Left hindlimb (tissue), 1 donor: ENCODE results near the gene ADH6.
"Not testable (repeated sequence)": the region's sequence is repeated elsewhere in the genome, so short reads cannot be mapped to it uniquely, and the experiment has no call there.

Experiments
- DNase-seq: peaks from one replicate; pipeline ENCODE4 v3.0.0-alpha.2; 2018

Gene ADH6

DNA sequence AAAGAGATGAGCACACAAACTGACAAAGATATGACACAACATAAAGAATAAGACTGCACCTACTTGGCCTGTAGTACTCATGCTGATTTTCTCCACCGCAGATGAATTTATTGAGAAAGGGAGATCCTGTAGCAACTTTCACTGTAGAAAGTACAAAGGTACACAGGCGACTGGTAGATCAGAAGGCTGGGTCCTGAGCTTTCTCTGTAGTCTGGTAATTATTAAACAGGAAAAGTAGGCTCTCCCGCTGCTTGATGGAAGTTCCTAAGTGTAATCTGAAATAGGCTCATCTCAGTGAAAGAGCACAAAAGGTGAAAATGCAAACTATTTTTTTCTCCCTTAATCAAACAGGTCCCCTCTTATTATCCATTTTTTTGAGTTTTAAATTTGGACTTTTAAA, at the start of gene ADH6:
Gene ADH6 (minus strand): TSS at position 175 of the 400 bp plus-strand sequence. CDS start 94 bp downstream, at position 81.
- DNase-seq: no peak

DNA sequence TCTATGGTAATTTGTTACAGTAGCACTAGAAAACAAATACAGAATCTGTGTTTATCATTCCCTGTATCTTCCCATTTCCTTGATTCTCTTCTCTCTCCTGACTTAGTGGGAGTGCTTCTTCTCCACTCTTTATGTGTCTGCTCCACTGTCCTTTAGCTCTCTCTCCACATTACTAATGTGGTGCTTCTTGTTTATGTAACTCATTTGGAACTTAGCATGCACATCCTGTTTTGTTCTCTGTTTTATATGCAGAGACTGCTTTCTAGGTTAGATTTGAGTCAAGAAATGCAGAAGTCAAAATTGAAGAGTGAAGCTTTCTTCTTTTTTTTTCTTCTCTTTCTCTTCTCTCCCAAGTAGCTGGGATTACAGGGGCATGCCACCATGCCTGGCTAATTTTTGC, 45.9 kb upstream of the ADH6 start:
- DNase-seq: no peak

DNA sequence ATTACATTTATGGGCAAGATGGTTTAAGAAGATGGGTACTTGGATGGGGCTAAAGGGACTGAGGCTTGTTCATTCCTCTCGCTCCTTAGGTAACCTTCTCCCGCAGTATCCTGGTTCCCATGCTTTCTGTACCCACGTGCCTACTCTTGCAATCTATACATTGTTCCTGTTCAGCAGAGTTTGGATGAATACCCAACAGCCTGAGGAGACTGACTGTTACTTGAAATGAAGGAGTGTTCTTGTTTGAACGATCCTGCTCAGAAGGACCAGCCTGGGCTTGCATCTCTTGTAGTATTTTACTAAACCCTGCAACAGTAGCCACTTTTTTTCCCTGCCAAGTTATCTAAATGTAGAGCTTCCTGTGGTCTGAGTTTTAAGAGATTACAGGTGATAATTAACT, 33.7 kb upstream of the ADH6 start:
- no peak for DNase-seq

DNA sequence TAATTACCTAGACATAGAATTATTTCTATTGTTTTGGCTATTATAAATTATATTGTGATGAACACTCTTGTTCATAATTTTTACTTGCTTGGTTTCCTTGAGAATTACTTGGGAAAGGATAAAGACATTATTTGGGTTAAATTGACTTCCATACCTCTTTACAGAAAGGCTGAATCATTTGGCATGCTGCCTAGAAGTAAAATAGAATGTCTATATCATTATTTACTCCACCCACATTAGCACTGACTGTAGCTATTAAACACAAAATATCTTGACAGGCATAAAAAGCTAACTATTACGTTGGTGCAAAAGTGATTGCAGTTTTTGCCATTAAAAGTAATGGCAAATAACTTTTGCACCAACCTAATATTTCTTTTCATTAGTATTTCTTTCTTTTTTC, 29.7 kb upstream of the ADH6 start:
- no peak for DNase-seq

DNA sequence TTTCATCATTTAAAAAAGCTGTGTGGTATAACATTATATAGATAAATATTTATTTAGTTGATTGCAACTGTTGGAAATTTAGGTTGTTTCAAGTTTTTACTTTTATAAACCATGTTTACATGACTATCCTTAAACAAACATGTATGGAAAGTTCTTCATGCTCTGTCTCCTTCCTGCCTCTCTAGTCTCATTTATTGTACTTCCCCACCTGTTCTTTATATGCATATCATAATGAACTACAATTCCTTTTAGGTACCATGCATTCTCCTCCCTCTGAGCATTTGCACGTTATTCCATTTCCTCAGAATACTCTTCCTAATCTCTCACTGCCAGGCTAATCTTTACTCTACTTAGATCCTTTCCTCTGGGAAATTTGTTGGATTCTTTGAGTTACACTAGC, 16.9 kb upstream of the ADH6 start:
- no peak for DNase-seq

DNA sequence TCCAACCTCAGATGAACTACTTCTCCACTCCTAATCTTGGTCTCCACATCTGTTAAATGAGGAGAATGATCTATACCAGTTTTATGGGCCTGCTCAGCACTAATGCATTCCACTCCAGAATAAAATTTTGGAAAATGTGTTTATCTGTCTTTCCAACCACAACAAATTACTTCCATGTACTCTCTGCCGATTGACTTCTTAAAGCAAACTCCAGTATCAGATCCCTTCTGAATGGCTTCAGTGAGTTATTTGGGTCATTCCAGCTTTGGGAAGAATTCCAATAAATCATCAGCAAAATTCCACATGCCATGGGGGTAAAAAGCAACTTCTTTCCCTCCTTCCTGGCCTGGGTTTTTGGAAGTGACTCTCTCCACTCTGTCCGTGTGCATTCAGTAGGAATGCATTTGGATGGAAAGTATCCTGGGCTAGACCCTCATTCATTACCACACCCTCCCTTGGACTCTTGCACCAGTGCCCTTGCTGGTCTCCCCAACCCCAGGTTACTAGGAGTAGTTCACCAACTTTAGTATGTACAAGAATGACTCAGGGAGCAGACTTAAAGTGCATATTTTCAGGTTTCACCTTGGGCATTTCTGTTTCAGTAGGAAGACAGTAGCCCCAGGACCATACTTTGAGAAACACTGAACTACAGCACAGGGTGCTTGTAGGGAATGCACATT, 15.4 kb upstream of the ADH6 start:
- no peak for DNase-seq

DNA sequence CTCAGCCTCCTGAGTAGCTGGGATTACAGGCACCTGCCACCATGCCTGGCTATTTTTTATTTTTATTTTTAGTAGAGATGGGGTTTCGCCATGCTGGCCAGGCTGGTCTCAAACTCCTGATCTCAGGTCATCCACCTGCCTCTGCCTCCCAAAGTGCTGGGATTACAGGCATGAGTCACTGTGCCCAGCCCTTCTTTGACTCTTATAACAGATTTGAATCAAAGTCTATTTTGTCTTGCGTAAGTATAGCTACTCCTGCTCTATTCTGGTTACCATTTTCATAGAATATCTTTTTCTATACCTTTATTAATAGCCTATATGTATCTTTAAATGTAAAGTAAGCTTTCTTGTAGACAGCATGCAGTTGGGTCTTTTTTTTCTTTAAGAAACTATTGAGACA, 14.4 kb upstream of the ADH6 start:
- DNase-seq: not testable (repeated sequence)

DNA sequence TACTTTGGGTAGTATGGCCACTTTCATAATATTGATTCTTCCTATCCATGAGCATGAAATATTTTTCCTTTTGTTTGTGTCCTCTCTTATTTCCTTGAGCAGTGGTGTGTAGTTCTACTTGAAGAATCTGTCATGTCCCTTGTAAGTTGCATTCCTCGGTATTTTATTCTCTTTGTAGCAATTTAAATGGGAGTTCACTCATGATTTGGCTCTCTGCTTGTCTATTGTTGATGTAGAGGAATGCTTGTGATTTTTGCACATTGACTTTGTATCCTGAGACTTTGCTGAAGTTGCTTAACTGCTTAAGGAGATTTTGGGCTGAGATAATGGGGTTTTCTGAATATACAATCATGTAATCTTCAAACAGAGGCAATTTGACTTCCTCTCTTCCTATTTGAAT, 9.7 kb upstream of the ADH6 start:
- DNase-seq: not testable (repeated sequence)

DNA sequence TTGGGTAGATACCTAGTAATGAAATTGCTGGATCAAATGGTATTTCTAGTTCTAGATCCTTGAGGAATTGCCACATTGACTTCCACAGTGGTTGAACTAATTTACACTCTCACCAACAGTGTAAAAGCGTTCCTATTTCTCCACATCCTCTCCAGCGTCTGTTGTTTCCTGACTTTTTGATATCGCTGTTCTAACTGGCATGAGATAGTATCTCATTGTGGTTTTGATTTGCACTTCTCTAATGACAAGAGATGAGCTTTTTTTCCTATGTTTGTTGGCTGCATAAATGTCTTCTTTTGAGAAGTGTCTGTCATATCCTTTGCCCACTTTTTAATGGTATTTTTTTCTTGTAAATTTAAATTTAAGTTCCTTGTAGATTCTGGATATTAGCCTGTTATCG, 8.6 kb upstream of the ADH6 start:
- DNase-seq: not testable (repeated sequence)

DNA sequence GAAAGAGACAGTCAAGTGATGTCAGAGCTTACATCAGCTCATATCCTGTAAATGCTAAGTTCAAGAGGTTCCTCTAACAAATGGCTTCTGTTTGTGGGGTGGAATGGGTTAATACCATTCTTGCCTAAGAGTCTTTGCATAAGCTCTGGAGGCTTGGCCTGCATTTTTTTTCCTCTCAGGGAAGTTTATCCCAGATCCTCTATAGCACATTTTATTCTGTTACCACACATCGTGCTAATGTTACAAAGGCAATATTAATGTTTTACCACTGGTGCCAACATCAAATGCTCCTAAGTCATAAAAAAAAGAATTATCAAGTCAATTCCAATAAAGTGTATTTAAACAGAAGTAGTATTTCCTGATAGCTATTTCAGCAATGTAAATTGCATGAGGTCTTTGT, 2.9 kb upstream of the ADH6 start:
- no peak for DNase-seq

DNA sequence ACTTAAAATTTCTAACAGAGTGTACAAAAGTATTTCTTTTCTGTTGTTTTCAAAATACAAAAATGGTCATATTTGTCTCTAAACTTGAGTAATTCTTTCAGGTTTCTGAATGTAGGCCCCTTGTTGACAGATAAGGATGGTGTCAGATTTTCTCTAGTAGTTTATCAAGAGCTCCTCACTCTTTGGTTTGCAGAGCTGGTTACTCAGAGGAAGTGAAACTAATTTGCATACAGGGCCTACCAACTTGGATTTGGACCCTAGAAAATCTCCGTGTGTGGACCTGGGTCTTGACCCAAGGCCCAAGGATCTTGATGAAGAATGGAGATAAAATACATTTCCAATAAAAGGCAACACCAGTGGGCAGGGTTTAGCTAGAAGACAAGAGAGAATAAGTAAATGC, 433 bp upstream of the ADH6 start:
- no peak for DNase-seq

DNA sequence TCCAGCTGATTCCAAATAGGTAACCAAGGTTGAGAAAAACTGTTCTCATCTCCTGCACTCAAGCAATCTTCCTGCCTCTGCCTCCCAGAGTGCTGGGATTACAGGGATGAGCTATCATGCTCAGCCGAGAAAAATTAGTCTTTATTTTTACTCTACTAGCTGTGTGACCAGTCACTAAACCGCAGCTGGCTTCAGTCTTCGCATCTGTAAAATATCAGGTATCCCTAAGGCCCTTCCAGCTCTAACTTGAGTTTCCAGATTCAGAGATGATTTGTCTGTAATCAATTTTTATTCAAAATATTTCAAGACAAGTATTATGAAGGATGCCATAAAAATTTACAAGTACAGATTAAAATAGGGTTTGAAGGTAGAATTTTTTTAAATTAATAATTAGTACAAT, 3.5 kb downstream of the ADH6 start:
- DNase-seq: no peak

DNA sequence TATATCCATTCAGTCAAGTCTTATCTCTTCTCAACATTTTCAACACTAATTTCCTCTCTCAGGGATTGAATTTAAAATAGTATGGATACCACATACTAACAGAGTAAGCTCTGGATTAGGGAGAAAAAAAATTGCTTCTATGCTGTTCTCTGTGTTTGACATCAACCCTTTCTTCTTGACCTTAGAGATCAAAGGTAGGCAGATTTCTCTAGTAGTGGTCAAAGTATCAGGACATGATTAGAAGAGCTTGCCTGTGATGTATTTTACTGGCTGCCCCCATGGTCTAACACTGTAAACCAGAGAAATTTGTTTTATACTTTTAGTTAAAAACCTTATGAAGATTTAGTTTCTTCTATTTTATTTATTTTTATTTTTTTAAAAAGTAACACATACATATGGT, 8.3 kb downstream of the ADH6 start:
- DNase-seq: no peak

DNA sequence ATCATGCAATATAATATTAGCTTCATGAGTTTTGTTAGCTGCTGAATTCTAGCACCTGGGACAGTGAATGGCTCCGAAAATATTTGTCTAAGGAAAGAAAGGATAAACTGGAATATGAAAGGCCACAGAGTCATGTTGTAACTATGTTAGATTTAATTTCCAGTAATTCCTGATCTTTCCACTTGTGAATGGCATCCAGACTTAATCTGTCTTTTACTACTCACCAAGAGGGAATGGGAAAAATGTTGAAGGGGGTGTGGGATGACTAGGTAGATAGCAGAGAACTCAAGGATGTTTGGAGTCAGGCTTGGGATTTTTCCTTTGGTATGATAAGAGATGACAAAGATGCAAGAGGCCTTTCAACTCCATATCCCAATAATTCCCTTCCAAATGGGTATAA, 9.4 kb downstream of the ADH6 start:
- no peak for DNase-seq

DNA sequence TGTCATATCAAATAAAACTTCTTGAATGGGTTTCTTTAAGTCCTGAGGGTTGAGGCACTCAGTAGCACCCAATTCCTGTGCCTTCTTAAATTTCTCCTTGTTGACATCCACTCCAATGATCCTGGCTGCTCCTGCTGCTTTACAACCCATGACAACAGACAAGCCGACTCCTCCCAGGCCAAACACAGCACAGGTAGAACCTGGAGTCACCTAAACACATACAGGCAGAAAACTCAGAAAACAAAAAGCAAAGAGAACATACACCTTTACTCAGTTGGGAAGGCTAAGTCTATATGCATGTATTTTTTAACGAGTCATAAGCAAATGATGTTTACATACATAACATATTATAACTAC, 10.3 kb downstream of the ADH6 start:
- no peak for DNase-seq

DNA sequence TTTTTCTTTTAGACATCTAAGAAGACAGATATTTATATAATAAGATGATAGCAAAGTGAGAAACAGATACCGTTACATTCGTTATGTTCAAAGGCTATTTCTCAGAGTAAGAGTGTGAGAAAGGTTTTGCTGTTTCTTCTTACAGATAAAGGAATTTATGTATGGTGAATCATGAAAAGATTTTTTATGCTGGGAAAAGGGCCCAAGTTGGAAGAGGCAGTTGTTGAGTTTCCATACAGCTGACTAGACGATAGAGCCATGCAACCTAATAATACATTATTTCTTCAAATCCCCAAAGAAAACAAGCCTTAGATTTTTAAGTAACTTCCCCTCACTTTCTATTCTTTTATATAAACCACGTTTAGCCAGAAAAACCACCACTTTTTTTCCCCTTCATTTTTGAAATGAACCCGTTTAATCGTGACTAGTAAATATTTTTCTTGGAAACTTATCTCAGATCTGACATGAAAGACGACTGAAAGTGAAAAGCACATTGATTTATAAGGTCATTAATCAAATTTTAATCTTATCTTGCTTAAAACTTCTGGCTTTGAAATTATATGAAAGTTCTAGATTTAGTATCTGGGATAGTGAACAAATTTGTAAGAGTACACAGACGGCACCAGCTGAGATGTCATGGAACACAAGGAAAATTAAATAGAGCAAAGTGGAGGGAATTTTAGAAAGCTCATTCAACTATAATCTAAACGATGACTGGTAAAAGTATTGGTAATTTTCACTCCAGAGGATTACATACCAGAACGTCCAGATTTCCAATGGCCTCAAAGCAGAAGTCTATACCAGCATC, 10.9 kb downstream of the ADH6 start:
- no peak for DNase-seq

DNA sequence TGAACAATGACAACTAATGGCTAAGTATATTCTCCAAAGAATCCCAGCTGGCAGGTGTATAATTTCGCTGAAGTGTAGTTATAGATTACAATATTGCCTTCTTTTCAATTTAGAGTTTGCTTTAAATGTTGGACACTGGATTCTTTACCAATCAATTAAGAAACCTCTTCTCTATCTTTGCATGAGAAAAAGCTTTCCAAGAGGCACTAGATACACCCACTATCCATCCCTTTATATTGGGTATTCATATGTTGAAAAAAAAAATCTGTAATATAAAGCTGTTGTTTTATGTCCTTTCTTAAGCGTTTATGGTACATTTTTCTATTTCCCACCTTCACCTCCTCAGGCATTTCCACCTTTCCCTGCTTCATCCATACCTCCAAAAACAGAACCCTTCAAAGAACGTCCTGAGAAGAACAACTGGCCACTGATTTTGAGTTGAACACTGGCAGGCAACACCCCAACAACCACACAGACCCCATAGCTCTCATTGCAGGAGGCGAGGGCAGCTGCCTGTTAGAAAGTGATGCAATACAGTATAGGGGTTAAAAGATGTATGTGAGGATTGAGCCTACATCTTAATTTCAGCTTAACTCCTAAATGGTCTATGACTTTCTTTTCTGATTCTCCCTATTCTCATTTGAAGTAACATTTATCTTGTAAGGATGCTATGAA, 11.8 kb downstream of the ADH6 start:
- DNase-seq: no peak

DNA sequence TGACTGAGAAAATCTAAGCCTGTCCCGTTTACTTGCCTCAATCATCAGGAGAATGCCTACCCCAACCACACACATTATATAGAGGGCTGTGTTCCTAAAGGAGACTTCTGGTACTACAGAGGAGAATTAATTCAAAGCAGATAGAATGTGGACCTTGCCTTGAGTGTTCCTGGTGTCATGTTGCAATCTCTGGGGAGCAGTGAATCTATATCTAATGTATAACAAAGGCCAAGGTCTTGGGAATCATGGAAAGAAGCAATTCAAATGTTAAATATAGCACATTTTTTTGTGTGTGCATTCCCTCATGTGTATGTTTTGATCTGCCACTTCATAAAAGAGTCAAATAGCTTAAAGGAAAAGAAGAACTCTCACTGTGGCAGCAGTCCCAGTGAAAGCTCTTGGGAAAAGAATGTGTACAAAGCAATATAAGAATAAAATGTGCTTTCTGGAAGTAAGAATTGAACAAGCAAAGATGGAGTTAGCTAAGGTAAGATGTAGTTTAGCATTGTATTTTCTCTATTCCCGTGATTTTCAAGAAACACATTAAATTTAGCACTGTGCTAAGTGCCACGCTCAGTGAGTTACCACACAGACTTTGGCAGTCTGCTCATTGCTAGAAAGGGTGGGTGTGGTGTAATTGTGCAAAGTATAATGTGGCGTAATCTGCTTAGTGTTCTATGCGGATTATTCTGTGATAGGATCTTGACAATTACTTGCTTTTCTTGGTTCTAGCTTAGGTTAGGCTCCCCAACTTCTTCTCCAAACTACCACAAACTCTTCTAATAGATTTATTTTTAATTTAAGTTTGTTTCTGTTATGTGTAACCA, 13.7 kb downstream of the ADH6 start:
- DNase-seq: peak; percentile 45

DNA sequence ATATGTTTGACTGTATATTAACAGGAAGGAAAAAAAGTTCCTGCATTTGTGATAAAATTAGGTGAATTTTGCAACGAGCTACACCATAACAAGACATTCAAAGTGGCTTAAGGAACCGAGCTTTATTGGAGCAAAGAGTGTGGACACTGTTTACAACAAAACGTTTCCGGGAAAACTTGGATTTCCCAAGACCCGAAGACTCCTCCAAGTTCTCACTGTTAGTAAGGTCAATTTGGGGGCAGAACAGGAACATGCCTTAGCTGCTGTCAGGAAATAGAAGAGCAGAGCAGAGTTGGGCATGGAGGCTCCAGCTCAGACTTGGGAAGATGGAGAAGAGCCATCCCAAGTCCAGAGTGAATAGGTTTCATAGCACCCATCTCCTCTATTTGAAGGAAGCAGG, 16.5 kb downstream of the ADH6 start:
- DNase-seq: no peak

DNA sequence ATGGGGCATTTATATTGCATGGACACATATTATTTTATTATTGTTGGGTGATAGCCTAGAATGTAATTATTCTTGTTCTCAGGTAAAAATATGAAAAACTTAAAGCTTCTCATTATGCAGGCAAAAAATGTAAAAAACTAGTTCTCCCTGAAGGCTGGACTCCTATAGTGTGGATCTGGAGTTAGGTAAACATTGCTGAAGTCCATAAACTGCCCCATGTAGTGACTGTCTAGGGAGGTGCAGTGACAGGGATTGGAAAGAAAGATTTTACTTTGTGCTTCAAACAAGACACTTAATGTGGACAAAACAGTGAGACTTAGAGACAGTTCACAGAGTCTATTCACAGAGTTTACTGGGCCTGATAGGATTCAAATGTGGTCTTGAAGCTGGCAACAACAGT, 17.0 kb downstream of the ADH6 start:
- no peak for DNase-seq

DNA sequence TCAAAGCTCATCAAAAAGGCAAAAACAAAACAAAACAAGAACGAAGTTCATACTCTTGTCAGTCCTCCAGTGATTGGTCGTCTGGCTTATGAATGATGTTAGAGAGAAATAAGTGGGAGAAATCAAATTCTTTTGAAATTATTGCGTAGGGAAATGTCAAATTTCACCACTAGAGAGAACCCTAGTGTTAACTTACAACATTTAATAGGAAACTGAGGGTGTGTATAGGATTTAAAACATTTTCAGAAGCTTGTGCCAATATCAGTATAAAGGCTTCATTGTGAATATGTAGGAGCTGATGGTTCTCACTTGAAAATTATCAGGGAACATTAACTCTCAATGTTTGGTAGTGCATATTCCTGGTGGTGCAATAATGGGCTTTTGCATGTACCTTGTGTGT, 17.4 kb downstream of the ADH6 start:
- DNase-seq: no peak

DNA sequence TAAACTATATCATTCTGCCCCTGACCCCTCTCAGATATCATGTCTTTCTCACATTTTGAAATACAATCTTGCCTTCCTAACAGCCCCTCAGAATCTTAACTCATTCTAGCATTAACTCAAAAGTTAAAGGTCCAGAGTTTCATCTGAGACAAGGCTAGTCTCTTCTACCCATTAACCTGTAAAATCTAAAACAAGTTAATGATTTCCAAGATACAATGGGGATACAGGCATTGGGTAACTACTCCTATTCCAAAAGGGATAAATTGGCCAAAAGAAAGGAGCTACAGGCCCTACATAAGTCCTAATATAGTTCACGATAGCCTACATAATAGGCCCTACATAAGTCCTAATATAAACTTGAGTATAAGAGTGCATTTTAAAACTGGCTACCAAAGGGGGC, 18.9 kb downstream of the ADH6 start:
- no peak for DNase-seq

DNA sequence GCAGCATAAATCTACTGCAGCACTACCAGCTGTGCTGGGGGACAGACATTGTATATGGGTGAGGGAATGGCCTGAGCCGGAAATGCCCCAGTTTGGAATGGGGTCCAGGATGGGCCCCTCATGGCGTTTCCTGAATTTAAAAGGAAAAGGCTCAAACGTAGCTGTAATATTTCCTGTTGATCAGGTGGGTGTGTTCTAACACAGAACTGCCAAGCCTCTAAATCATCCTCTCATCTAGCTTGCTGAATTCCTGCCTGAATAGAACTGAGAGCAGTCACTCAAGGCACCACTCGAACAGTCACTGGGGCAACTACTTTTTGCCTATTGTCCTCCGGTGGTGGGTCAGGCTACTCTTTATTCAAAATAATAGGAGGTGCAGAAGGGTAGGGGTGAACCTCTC, 28.7 kb downstream of the ADH6 start:
- DNase-seq: no peak
